Measurements from ENCODE around the gene TTC14. TPM values are rescaled to one million over a fixed set of nuclear protein-coding genes. Genes with fewer than 3 reads are reported as not detected.

TTC14 gene
- total RNA-seq, 6 donors from 2014 or later = 34.8 to 174 (median 47.2) TPM

DNA sequence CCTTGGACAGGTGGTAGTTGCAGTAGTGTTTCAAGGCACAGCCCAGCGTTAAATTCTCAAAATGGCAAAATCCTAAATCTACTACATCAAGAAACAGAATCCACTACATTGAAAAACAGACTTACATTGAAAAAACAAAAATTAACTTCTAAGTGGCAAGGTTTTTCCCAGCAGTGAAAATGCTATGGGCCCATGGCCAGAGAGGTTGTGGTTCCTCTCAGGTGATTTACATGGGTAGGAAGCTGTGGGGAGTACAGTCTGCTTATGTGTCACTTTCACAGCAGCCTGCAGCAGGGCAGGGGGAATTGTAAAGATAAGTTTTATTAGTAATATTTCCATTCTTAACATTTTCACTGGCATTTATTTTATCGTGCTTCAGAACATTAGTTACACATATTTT is 24.9 kb downstream of the TTC14 start:
- Histone ChIP-seq H3K27me3 (no peaks in the 10 kb centered on the region), H3K27ac (no peak overlapping the region), H3K9me3 (no peaks in the 10 kb centered on the region), H3K4me3 (no peak overlapping the region), H3K36me3 (no peaks in the 10 kb centered on the region), H3K4me1 (no peaks in the 10 kb centered on the region)
- 95 to 97% methylated on average over 2 of the region's 2 CpGs for WGBS, 2 donors
- ATAC-seq (ENCODE audit: low FRiP score in 2 of 2) (no peak), DNase-seq (no peak)
- TF ChIP-seq CTCF (IDR thresholded peaks at IDR 0.05) (no peak), POLR2A (IDR thresholded peaks at IDR 0.05) (no peak), EP300 (IDR thresholded peaks at IDR 0.05) (no peak), POLR2AphosphoS5 (IDR thresholded peaks at IDR 0.05) (no peak)

DNA sequence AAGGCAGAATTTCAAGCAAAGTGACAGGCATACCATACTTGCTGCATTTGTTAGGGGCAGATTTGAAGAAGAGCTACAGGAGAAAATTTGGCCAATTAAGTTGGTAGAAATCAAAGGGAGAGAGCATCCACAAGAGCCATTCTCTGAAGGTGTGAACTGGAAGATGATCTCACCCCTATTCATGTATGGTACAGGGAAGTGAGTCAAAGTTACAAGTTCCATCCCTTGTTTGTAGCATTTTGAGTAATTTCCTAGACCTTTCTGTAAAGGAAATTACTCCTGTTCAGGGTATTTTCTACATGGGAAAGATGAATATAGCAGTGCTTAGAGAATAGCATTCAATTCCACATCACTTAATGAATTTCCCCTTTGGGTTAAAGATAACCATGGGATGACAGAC is 28.4 kb downstream of the TTC14 start:
- Histone ChIP-seq H3K4me1 (no peaks in the 10 kb centered on the region), H3K27me3 (no peaks in the 10 kb centered on the region), H3K27ac (no peak overlapping the region), H3K36me3 (no peaks in the 10 kb centered on the region), H3K9me3 (no peaks in the 10 kb centered on the region), H3K4me3 (no peak overlapping the region)
- TF ChIP-seq POLR2AphosphoS5 (IDR thresholded peaks at IDR 0.05) (no peak), POLR2A (IDR thresholded peaks at IDR 0.05) (no peak), CTCF (IDR thresholded peaks at IDR 0.05) (no peak), EP300 (IDR thresholded peaks at IDR 0.05) (no peak)
- no peak for ATAC-seq (ENCODE audit: low FRiP score in 2 of 2)
- DNase-seq = no peak

GRCh38 chr3:180631317-180631716 is 29.4 kb downstream of the TTC14 start:
- no peaks in the 10 kb centered on the region for H3K27me3 ChIP-seq
- H3K36me3 ChIP-seq = no peaks in the 10 kb centered on the region
- TF ChIP-seq CTCF (IDR thresholded peaks at IDR 0.05) (no peak), POLR2A (IDR thresholded peaks at IDR 0.05) (no peak), POLR2AphosphoS5 (IDR thresholded peaks at IDR 0.05) (no peak)
- no peaks in the 10 kb centered on the region for H3K9me3 ChIP-seq
- ATAC-seq (ENCODE audit: low FRiP score in 2 of 2) (no peak), DNase-seq (no peak)
- no peaks in the 10 kb centered on the region for H3K4me1 ChIP-seq
- WGBS, 2 donors = 69 to 77% methylated on average over 3 of the region's 3 CpGs
- H3K27ac ChIP-seq = no peak overlapping the region
- H3K4me3 ChIP-seq = no peak overlapping the region

- TF ChIP-seq POLR2A (IDR thresholded peaks at IDR 0.05) (no peak), POLR2AphosphoS5 (IDR thresholded peaks at IDR 0.05) (no peak), EP300 (IDR thresholded peaks at IDR 0.05) (no peak), CTCF (IDR thresholded peaks at IDR 0.05) (no peak)
- ATAC-seq (ENCODE audit: low FRiP score in 2 of 2) = no peak
- 17 to 32% methylated on average over 2 of the region's 2 CpGs for whole genome bisulfite sequencing, 2 donors
- Histone ChIP-seq H3K4me3 (no peak overlapping the region), H3K27ac (no peak overlapping the region), H3K27me3 (no peaks in the 10 kb centered on the region), H3K36me3 (no peaks in the 10 kb centered on the region), H3K9me3 (no peaks in the 10 kb centered on the region), H3K4me1 (no peaks in the 10 kb centered on the region)
- DNase-seq = peak in 1 of 2 donors; percentile 0
Measured at GRCh38 chr3:180633722-180634121, 31.8 kb downstream of the TTC14 start.

DNA sequence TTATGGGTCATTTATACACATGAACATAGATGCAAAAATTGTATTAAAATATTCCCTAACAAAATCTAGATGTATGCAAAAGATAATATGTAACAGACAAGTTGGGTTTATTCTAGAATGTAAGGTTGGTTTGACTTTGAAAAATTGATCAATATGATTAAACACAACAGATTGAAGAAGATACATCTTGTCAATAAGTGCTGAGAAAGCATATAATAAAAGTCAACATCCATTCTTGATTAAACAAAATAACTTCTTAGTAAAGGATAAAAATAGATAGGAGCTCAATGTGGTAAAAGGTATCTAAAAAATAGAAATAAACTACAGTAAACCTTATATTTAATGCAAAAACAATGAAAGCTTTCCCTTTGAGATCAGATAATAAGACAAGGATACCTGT is 39.0 kb downstream of the TTC14 start:
- Histone ChIP-seq H3K9me3 (no peaks in the 10 kb centered on the region), H3K36me3 (no peaks in the 10 kb centered on the region), H3K27me3 (no peaks in the 10 kb centered on the region), H3K27ac (no peak overlapping the region), H3K4me1 (no peaks in the 10 kb centered on the region), H3K4me3 (no peak overlapping the region)
- DNase-seq (no peak), ATAC-seq (ENCODE audit: low FRiP score in 2 of 2) (no peak)
- no peak for TF ChIP-seq POLR2A (IDR thresholded peaks at IDR 0.05)
- no peak for TF ChIP-seq EP300 (IDR thresholded peaks at IDR 0.05)
- no peak for TF ChIP-seq POLR2AphosphoS5 (IDR thresholded peaks at IDR 0.05)
- no peak for TF ChIP-seq CTCF (IDR thresholded peaks at IDR 0.05)
